Glutamatergic neuron (in vitro differentiated cells): ENCODE results near the gene TLCD2. TPM values are rescaled to one million over a fixed set of nuclear protein-coding genes. Genes with fewer than 3 reads are reported as not detected.

Source experiments
- total RNA-seq: library from RNA; stranded (reverse); fragmentation: NEBNext Ultra II Directional; extraction: Animal tissue kit (Norgen Biotek cat#: 25700); gene quantifications from one replicate; pipeline ENCODE4 v1.2.1, GENCODE V29; 2021; ENCODE audit not compliant: unreplicated experiment

TLCD2 gene
- total RNA-seq, 1 donor from 2014 or later, result 0.96 TPM

Other genes starting within 250 kb of the TLCD2 start
- 58.5 TPM for gene MYO1C, start 217.7 kb downstream of the TLCD2 start, total RNA-seq
- gene INPP5K, start 193.8 kb downstream of the TLCD2 start, total RNA-seq, result 42.4 TPM
- 65.5 TPM for gene PITPNA, start 147.6 kb downstream of the TLCD2 start, total RNA-seq
- gene SLC43A2, start 81.5 kb downstream of the TLCD2 start, total RNA-seq, result 31.3 TPM
- 4.0 TPM for gene SCARF1, start 64.6 kb downstream of the TLCD2 start, total RNA-seq
- gene RILP, start 60.5 kb downstream of the TLCD2 start, total RNA-seq, result 4.2 TPM
- 297 TPM for gene PRPF8, start 25.5 kb downstream of the TLCD2 start, total RNA-seq
- 13.4 TPM for gene WDR81, start 14.3 kb upstream of the TLCD2 start, total RNA-seq
- gene SERPINF2, start 32.5 kb upstream of the TLCD2 start, total RNA-seq, result 0.37 TPM
- 9.7 TPM for gene SERPINF1, start 51.7 kb upstream of the TLCD2 start, total RNA-seq
- 11.4 TPM for gene SMYD4, start 119.5 kb upstream of the TLCD2 start, total RNA-seq
- gene RPA1, start 119.6 kb upstream of the TLCD2 start, total RNA-seq, result 43.4 TPM